ENCODE data around the gene PTPA.

DNA sequence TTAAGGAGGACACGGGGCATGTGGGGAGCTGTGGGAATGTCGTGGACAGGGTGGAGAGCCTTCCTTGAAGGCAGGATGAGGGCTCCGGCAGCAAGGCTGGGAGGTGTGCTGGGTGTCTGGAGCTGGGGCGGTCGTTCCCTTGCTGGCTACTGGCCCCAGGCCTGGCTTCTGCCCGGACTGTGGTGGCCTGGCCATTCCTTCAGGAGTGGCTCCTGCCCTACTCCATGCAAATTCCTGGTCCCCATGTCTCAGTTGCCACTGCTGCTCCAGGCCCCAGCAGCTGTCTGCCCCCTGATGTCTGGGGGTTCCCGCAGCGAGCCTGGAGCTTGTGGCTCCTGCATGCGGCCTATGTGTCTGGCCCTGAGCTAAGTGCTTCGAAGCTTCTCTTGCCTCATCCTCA, 44.9 kb downstream of the PTPA start:
- no peak for TF ChIP-seq CTCF (IDR thresholded peaks at IDR 0.05; ENCODE audit: low read length)
- no peak for TF ChIP-seq EZH2 (optimal IDR thresholded peaks at IDR 0.05; ENCODE audit: low read depth, low read length)
- no peak for TF ChIP-seq EZH2phosphoT487 (IDR thresholded peaks at IDR 0.05; ENCODE audit: low read length)
